Esophagus muscularis mucosa (tissue), 4 donors: ENCODE data around the gene CEP97. TPM values are rescaled to one million over a fixed set of nuclear protein-coding genes. Genes with fewer than 3 reads are reported as not detected.

Experiments used
- DNase-seq: peaks from one replicate; pipeline ENCODE4 v3.0.0-alpha.2; 2017; ENCODE audit errors: extremely low spot score
- H3K27ac ChIP-seq, 4 donors: fragments of 200-600 bp; sonication (generic); replicated peaks in 1 of 4; 1 replicate in 3 of 4; 2 replicates in 1 of 4; pipeline ENCODE4 v1.5.1; 2016 to 2019; ENCODE audit warnings: mild to moderate bottlenecking in 1 of 4
- H3K27me3 ChIP-seq, 4 donors: fragments of 200-600 bp; sonication (generic); one replicate each; pipeline versions ENCODE4 v1.5.1 to v1.6.0; 2016 to 2019
- H3K36me3 ChIP-seq, 4 donors: fragments of 200-600 bp; sonication (generic); one replicate each; pipeline ENCODE4 v1.5.1; 2016 to 2019
- H3K4me1 ChIP-seq, 4 donors: fragments of 200-600 bp; sonication (generic); one replicate each; pipeline ENCODE4 v1.5.1; 2016 to 2019
- H3K4me3 ChIP-seq, 4 donors: fragments of 200-600 bp; sonication (generic); 1 replicate in 2 of 4; 2 replicates in 2 of 4; pipeline ENCODE4 v1.5.1; 2016 to 2019; ENCODE audit warnings: mild to moderate bottlenecking in 4 of 4, moderate library complexity in 1 of 4
- H3K9me3 ChIP-seq, 4 donors: fragments of 200-600 bp; sonication (generic); 1 replicate in 3 of 4; 2 replicates in 1 of 4; pipeline ENCODE4 v1.5.1; 2016 to 2019
- EP300 ChIP-seq: sonication (generic); formaldehyde crosslinking; IDR thresholded peaks from one replicate; pipeline ENCODE4 v1.6.1; 2017; ENCODE audit warnings: antibody characterized with exemption
- POLR2A ChIP-seq: fragments of 450-650 bp; IDR thresholded peaks from one replicate; pipeline ENCODE4 v1.6.1; 2017; ENCODE audit warnings: antibody characterized with exemption, moderate library complexity, mild to moderate bottlenecking, low read depth
- POLR2AphosphoS5 ChIP-seq, 2 donors: sonication (generic); formaldehyde crosslinking; IDR thresholded peaks; one replicate each; pipeline ENCODE4 v1.6.1; 2017; ENCODE audit warnings: antibody characterized with exemption in 2 of 2
- WGBS: methylation state at CpG from one replicate; pipeline ENCODE4 v1.1.5; 2018; 5-methylcytosine and 5-hydroxymethylcytosine counted together
- intact Hi-C: fragments of 100-400 bp; cut with DNase I; formaldehyde crosslinking; loops from one replicate; pipeline ENCODE4 v1.15.1; 2023
- total RNA-seq, 4 donors: library from RNA; depleted of rRNA; stranded (reverse); fragments of >200 nt; gene quantifications; one replicate each; pipeline versions ENCODE4 v1.1.0 to v1.2.1, GENCODE V29; 2016
- TF ChIP-seq, protein P1 (sequence below), 3 experiments: fragments of 200-600 bp in 2 of 3; fragments of 450-650 bp in 1 of 3; sonication (generic) in 2 of 3; IDR thresholded peaks; one replicate each; pipeline ENCODE4 v1.5.1; 2017 to 2019; ENCODE audit warnings: antibody characterized with exemption in 3 of 3, mild to moderate bottlenecking in 2 of 3, moderate library complexity in 1 of 3

CEP97 gene
- total RNA-seq, 4 donors from 2014 or later: 7.2 to 10.4 (median 8.0) TPM

DNA sequence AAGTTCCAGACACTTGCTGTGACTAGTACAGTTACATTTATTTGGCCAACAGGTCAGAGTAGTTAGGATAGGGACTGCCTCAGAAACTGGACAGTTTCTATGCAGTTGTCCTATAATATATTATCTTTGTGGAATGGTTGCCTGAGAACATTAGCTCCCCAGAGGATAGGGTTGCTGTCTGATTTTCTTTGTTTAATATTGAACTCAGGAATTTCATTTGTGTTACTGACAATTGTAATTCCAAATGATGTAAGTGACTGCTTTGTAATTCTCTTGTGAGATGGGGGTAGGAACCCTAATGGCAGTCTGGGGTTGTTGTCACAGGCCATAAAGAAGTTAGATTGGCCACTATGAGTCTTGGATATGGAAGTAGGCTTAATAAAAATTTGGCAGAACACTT is 56.8 kb downstream of the CEP97 start:
- peaks cover 19 to 40% (median 37%) of the 10 kb centered on the region in 4 donors for H3K36me3 ChIP-seq
- intact Hi-C loops: no loop called here
- peak overlapping the region in 1 of 4 donors; percentile 88 for H3K27ac ChIP-seq
- peak overlapping the region in 2 of 4 donors; percentile 72 to 94 for H3K4me3 ChIP-seq
- TF ChIP-seq, protein P1, sequence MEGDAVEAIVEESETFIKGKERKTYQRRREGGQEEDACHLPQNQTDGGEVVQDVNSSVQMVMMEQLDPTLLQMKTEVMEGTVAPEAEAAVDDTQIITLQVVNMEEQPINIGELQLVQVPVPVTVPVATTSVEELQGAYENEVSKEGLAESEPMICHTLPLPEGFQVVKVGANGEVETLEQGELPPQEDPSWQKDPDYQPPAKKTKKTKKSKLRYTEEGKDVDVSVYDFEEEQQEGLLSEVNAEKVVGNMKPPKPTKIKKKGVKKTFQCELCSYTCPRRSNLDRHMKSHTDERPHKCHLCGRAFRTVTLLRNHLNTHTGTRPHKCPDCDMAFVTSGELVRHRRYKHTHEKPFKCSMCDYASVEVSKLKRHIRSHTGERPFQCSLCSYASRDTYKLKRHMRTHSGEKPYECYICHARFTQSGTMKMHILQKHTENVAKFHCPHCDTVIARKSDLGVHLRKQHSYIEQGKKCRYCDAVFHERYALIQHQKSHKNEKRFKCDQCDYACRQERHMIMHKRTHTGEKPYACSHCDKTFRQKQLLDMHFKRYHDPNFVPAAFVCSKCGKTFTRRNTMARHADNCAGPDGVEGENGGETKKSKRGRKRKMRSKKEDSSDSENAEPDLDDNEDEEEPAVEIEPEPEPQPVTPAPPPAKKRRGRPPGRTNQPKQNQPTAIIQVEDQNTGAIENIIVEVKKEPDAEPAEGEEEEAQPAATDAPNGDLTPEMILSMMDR (IDR thresholded peaks at IDR 0.05): no peak
- TF ChIP-seq POLR2AphosphoS5 (IDR thresholded peaks at IDR 0.05): no peak
- no peak for TF ChIP-seq EP300
- TF ChIP-seq POLR2A: no peak
- no peaks in the 10 kb centered on the region for H3K27me3 ChIP-seq
- H3K4me1 ChIP-seq: peaks cover 21 to 45% (median 40%) of the 10 kb centered on the region in 4 donors
- H3K9me3 ChIP-seq: no peaks in the 10 kb centered on the region
- DNase-seq: no peak

DNA sequence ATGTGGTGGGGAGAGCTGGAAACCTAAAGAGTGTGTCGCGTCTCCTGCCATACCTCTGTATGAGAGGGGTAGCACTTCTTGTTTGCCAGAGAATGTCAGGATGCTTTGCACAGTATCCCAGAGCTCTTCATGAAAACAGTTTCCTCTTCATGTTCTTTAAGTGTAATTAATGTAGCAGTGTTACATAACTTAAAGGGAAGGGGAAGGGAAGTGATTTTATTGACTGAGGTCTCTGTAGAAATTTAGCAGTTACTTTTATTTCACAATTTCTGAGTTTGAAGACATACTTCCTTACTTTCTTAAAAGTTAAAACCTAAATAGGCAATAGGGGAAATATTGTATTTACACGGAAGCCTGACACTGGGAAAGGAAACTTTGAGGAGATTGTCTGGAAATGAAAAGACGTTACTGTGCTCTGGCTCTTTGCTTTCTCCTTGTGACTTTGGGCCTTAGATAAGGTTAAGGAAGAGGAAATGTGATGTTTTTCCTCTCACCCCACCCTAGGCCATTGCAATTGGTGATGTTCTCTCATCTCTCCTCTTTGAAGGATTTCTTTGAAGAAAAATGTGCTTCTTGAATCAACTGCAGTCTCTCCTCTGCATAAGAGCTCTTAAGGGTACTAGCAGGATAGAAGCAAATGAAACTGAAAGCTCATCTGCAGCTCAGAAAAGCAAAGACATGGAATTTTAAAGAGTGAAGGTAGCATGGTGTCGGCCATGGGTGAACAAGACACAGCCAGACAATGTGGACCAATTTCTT is 60.6 kb downstream of the CEP97 start:
- intact Hi-C loops: no loop called here
- Histone ChIP-seq H3K4me1 (peaks cover 12 to 31% (median 29%) of the 10 kb centered on the region in 4 donors), H3K9me3 (no peaks in the 10 kb centered on the region), H3K27me3 (no peaks in the 10 kb centered on the region), H3K4me3 (no peak overlapping the region), H3K36me3 (peaks cover 26 to 75% (median 63%) of the 10 kb centered on the region in 4 donors), H3K27ac (peak overlapping the region; percentile 34 to 51 (median 43))
- 71% methylated on average over 5 of the region's 5 CpGs for WGBS
- no peak for TF ChIP-seq POLR2A
- TF ChIP-seq POLR2AphosphoS5 (IDR thresholded peaks at IDR 0.05): peak in 1 of 2 donors; percentile 17
- DNase-seq: no peak

DNA sequence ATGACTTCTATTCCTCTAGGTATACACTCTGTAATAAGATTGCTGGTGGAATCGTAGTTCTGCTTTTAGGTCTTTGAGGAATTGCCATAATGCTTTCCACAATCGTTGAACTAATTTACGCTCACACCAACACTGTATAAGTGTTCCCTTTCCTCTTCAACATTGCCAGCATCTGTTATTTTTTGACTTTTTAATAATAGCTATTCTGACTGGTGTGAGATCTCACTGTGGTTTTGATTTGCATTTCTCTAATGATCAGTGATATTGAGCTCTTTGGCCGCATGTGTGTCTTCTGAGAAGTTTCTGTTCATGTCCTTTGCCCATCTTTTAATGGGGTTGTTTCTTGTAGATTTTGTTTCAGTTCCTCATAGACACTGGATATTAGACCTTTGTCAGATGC is 67.4 kb downstream of the CEP97 start:
- Histone ChIP-seq H3K4me1 (peaks cover 0 to 5% (median 0%) of the 10 kb centered on the region in 4 donors), H3K27me3 (no peaks in the 10 kb centered on the region), H3K4me3 (no peak overlapping the region), H3K27ac (no peak overlapping the region), H3K9me3 (no peaks in the 10 kb centered on the region), H3K36me3 (peaks cover 14 to 74% (median 56%) of the 10 kb centered on the region in 4 donors)
- no peak for TF ChIP-seq POLR2A
- TF ChIP-seq POLR2AphosphoS5 (IDR thresholded peaks at IDR 0.05): no peak
- TF ChIP-seq, protein P1 (IDR thresholded peaks at IDR 0.05): no peak
- TF ChIP-seq EP300: no peak
- no peak for DNase-seq
- intact Hi-C loops: no loop called here
- WGBS: 97% methylated on average over 4 of the region's 4 CpGs

DNA sequence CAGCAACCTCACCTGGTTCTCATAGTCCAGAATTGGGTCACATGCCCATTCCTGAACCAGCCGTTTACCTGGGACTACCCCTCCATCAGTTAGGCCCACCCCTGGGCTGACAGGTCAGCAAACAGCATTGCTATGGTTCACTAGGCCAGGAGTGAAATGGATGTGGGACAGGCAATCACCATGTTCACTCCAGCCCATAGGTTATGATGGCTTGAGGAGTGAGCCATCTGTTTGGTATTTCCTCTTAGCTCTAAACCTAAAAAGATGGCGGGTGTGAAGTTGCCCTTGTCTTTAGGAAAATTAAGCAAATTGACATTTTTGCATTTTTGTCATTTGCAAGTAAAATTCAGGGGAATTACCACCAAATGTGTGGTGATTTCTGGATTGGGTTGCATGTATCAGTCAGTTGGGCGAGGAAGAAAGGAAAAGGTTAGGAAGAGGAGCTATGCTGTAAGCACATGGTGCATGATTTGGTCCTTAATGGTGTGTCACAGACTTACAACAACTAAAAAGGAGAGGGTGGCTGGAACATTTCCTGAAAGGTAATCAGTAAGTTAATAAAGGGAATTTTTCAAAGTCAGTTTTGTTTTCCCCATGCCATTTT is 71.8 kb downstream of the CEP97 start:
- H3K36me3 ChIP-seq: peaks cover 0 to 45% (median 32%) of the 10 kb centered on the region in 4 donors
- no peak for DNase-seq
- no peak overlapping the region for H3K27ac ChIP-seq
- no peaks in the 10 kb centered on the region for H3K27me3 ChIP-seq
- no peak overlapping the region for H3K4me3 ChIP-seq
- H3K9me3 ChIP-seq: no peaks in the 10 kb centered on the region
- H3K4me1 ChIP-seq: no peaks in the 10 kb centered on the region
- WGBS: 100% methylated on average over 3 of the region's 3 CpGs
- no peak for TF ChIP-seq POLR2A
- TF ChIP-seq POLR2AphosphoS5 (IDR thresholded peaks at IDR 0.05): no peak
- TF ChIP-seq, protein P1 (IDR thresholded peaks at IDR 0.05): no peak
- TF ChIP-seq EP300: no peak
- intact Hi-C loops: no loop called here

DNA sequence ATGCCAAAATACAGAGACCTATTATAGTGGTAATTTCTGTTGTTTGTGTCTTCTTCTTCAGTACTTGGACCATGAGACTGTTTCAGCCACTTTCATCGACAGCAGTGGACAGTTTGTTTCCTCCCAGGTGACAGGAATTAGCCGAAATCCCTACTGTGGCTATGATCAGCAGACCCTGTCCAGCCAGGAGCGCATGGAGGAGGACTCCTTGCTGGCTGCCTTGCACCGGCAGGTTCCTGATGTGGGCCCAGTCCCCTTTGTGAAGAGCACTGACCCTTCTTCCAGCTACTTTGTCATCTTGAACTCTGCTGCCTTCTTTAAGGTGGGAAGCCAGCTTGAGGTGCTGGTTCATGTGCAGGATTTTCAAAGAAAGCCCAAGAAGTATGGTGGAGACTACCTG is 76.8 kb downstream of the CEP97 start:
- no peak overlapping the region for H3K4me3 ChIP-seq
- H3K27me3 ChIP-seq: no peaks in the 10 kb centered on the region
- DNase-seq: no peak
- H3K9me3 ChIP-seq: no peaks in the 10 kb centered on the region
- peaks cover 0 to 36% (median 30%) of the 10 kb centered on the region in 4 donors for H3K36me3 ChIP-seq
- peaks cover 0 to 9% (median 0%) of the 10 kb centered on the region in 4 donors for H3K4me1 ChIP-seq
- TF ChIP-seq POLR2AphosphoS5 (IDR thresholded peaks at IDR 0.05) (no peak), EP300 (no peak), POLR2A (no peak)
- TF ChIP-seq, protein P1 (IDR thresholded peaks at IDR 0.05): no peak
- intact Hi-C loops: loop anchor here (10.0 kb wide), 1 partner anchor 734 kb away; no protein-coding TSS in a partner anchor
- no peak overlapping the region for H3K27ac ChIP-seq
- WGBS: 91% methylated on average over 4 of the region's 4 CpGs
